Mucosa of descending colon (tissue), 3 donors: Measurements from ENCODE around the gene C14orf119. TPM values are rescaled to one million over a fixed set of nuclear protein-coding genes. Genes with fewer than 3 reads are reported as not detected.

Source experiments
- ATAC-seq: fragments of 200-7000 bp; cut with Tn5 transposase; one replicate; pipeline ENCODE4 v1.9.1; 2020; ENCODE audit warnings: mild to moderate bottlenecking, moderate library complexity
- DNase-seq, 3 donors: peaks; one replicate each; pipeline ENCODE4 v3.0.0-alpha.2; 2020
- H3K36me3 ChIP-seq: fragments of 200-600 bp; one replicate; pipeline ENCODE4 v1.8.0; 2021; ENCODE audit warnings: low read depth, mild to moderate bottlenecking
- H3K4me1 ChIP-seq: fragments of 200-600 bp; one replicate; pipeline ENCODE4 v1.8.0; 2021; ENCODE audit warnings: low read depth, mild to moderate bottlenecking
- H3K4me3 ChIP-seq: fragments of 200-600 bp; one replicate; pipeline ENCODE4 v1.8.0; 2021; ENCODE audit warnings: mild to moderate bottlenecking
- H3K9me3 ChIP-seq: fragments of 200-600 bp; one replicate; pipeline ENCODE4 v1.8.0; 2021; ENCODE audit warnings: mild to moderate bottlenecking
- CTCF ChIP-seq: fragments of 200-600 bp; IDR thresholded peaks from one replicate; pipeline ENCODE4 v1.8.0; 2022; ENCODE audit warnings: antibody characterized with exemption, mild to moderate bottlenecking
- intact Hi-C, 2 donors: fragments of 100-400 bp; cut with DNase I in 1 of 2; cut with micrococcal nuclease in 1 of 2; formaldehyde crosslinking; loops; one replicate each; pipeline versions ENCODE4 v1.11.0 to v1.11.1; 2022; cut with DNase I, micrococcal nuclease
- total RNA-seq, 3 donors: library from RNA; stranded (reverse); fragmentation: NEBNext Ultra II Directional in 2 of 3; extraction: Animal tissue kit (Norgen Biotek cat#: 25700) in 2 of 3; gene quantifications; one replicate each; pipeline versions ENCODE4 v1.2.1 to v1.2.4, GENCODE V29; 2021 to 2023
- donor health status: DM: no; HTN: no; CAD: no; lungs with moderate emphysema.
- donor health status: DM: no; HTN: no; CAD: no.
- donor health status: DM: no; HTN: yes; CAD: no.

The C14orf119 gene
- total RNA-seq, 3 donors from 2014 or later, result 46.6 to 48.3 (median 48.0) TPM

GRCh38 chr14:23129759-23130316, 34.5 kb downstream of the C14orf119 start:
- intact Hi-C loops, result no loop called here

GRCh38 chr14:23130871-23131270, 35.6 kb downstream of the C14orf119 start:
- ATAC-seq (no peak), DNase-seq (no peak)
- H3K4me1 ChIP-seq, result no peaks in the 10 kb centered on the region
- TF ChIP-seq CTCF, result no peak
- intact Hi-C loops, result no loop called here
- no peaks in the 10 kb centered on the region for H3K9me3 ChIP-seq
- no peaks in the 10 kb centered on the region for H3K36me3 ChIP-seq
- H3K4me3 ChIP-seq, result no peak overlapping the region

More at GRCh38 chr14:23129759-23130316, 34.5 kb downstream of the C14orf119 start:
- Histone ChIP-seq H3K4me3 (no peak overlapping the region), H3K36me3 (no peaks in the 10 kb centered on the region), H3K9me3 (no peaks in the 10 kb centered on the region), H3K4me1 (no peaks in the 10 kb centered on the region)
- no peak for TF ChIP-seq CTCF
- ATAC-seq (no peak), DNase-seq (no peak)

- H3K36me3 ChIP-seq, result no peaks in the 10 kb centered on the region
- intact Hi-C loops, result no loop called here
- no peak overlapping the region for H3K4me3 ChIP-seq
- DNase-seq, result no peak
- H3K4me1 ChIP-seq, result no peaks in the 10 kb centered on the region
- ATAC-seq, result no peak
- no peak for TF ChIP-seq CTCF
- H3K9me3 ChIP-seq, result no peaks in the 10 kb centered on the region
These were observed 36.2 kb downstream of the C14orf119 start for GRCh38 chr14:23131482-23131881.

- H3K4me3 ChIP-seq, result no peak overlapping the region
- no peaks in the 10 kb centered on the region for H3K9me3 ChIP-seq
- ATAC-seq, result no peak
- intact Hi-C loops, result no loop called here
- H3K36me3 ChIP-seq, result no peaks in the 10 kb centered on the region
- DNase-seq, result no peak
- H3K4me1 ChIP-seq, result no peaks in the 10 kb centered on the region
- no peak for TF ChIP-seq CTCF
These were observed 37.7 kb downstream of the C14orf119 start for GRCh38 chr14:23132970-23133369.

GRCh38 chr14:23136566-23137133, 41.3 kb downstream of the C14orf119 start:
- TF ChIP-seq CTCF, result no peak
- intact Hi-C loops, result no loop called here
- no peaks in the 10 kb centered on the region for H3K9me3 ChIP-seq
- no peak for DNase-seq
- no peak overlapping the region for H3K4me3 ChIP-seq
- no peaks in the 10 kb centered on the region for H3K4me1 ChIP-seq
- H3K36me3 ChIP-seq, result no peaks in the 10 kb centered on the region
- ATAC-seq, result no peak
